Measurements from ENCODE around the gene PRM1.

- no peak for TF ChIP-seq CTCF (conservative IDR thresholded peaks at IDR 0.05; ENCODE audit: low read depth, low read length)
- TF ChIP-seq EZH2 (IDR thresholded peaks at IDR 0.05; ENCODE audit: borderline replicate concordance, low read depth, low read length, poor library complexity, severe bottlenecking) = no peak
Observed at GRCh38 chr16:11298143-11298900, 17.2 kb upstream of the PRM1 start.
